HG02943 (cell line): ENCODE data around the gene SENP5.

Source experiments
- ATAC-seq: cut with Tn5 transposase; IDR thresholded peaks from one replicate; pipeline ENCODE4 v1.9.1; 2021; ENCODE audit warnings: mild to moderate bottlenecking, low read depth, moderate library complexity; ENCODE audit not compliant: unreplicated experiment

The SENP5 gene

DNA sequence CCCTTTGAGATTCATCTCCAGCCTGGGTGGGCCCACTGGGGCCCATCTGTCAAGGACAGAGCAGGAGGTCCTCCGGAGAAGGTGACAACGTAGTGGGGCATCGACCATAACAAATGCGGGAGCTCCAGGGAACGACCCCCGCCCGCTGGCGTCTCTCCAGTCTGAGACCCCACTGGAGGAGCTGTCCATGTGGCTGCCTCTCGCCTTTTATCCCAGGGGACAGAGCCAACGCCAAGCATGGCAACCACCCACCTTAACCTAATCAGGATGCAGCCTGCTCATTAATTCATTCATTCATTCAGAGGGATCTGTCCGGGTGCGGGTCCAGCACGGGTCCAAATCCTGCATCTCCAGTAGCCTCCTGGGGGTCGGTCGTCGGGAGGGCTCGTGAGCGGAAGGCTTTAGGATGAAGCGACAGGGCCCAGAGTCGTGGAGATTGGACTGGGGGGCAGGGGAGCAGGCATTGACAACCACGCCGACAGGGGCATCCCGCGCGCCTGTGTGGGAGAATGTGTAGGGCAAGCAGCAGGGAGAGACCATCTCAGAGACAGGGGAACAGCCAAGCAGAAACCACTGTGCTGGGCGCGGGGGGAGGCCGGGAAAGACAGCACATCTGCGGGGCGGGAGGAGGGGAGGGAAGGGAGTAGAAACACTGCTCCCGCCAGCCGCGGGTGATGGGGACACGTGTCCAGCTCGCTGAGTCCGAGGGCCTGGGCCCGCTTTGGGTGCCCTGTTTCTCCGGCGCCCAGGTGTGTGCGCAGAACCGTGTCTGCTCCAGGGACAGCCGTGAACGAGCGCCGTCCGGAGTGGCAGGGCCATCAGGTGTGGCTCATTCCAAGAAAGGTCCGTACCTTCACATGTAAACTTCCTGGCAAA lies 99.0 kb downstream of the SENP5 start:
- ATAC-seq, result no peak

DNA sequence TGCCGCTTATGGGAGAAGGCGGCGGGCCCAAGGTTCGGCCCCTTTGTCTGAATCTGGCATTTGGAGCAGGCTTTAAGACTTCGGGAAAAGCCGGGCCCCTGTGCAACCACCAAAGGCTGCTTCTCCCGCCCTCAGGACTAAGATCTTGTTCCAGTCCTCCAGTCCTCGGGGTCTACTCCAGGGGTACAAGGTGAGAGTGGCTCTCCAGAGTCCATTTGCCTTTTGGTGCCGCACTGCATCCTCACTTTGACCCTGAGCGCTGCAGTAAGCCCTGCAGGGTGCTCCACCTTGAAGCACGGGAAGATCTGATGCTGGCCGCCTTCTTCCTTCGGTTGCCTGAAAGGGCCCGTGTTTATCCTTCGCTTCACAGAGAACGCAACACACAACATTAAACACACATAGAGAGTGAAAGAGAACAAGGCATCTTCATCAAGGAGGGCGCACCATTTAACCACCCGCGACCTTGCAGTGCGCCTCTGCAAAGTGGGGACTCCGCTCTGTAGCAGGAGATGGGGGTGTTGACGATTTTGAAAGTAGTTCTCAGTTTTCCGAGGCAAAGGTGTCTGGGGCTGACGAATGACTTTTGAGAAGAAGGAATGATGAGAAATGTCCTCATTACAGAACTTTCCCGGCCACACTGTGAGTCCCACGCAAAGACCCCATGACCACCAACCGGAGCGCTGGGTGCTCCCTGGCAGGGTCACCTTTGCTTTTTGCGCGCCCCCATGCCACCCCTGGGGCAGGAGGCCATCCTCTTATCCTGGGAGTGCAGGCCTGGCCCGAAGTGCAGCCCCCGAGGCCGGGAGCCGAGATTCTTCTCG lies 99.9 kb downstream of the SENP5 start:
- no peak for ATAC-seq

DNA sequence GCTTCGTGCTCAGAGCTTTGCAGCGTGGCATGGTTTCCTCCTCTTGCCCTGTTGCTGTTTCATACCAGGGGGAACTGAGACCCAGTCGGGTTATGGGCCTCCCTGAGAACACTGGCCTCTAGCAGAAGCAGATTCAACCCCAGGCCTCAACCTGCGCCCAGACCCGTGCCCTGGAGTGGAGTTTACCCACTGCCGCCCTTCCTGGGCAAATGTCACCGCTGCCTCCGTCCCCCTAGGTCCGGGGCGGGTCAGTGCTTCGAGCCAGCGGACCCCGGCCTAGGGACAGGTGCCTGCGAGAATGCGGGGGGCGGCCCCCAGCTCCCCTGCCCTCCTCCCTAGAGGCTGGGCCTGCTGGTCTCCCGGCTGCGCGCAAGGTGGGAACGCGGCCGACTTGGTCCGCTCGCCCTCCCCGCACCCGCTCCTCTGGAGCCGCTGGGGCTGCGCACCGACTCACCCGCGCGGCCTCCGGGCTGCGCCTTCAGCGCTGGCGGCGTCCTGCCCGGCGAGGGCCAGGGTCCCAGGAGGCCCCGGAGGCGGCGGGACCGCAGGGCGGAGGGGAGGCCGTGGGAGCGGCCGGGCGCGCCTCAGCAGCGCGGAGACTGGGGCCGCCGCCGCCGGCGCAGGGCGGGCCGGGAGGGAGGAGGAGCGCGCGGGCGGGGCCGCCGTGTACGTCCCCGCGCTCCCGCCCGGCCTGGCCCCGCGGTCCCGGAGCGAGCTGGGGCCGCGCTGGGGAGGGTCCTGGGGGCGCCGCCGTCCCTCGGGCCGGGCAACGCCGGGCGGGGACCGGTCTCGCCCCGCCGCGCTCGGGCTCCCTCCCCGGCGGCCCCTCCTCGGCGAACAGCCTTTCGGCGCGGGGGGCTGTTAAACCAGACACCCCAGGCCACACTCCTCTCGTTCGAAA lies 100.8 kb downstream of the SENP5 start, which contains the start of gene PIGZ:
Gene PIGZ (minus strand): TSS at position 601 of the 901 bp plus-strand sequence. CDS start 16,802 bp downstream, outside the sequence.
- ATAC-seq, result no peak

- no peak for ATAC-seq
These were observed 101.5 kb downstream of the SENP5 start for GRCh38 chr3:196969134-196969659.

DNA sequence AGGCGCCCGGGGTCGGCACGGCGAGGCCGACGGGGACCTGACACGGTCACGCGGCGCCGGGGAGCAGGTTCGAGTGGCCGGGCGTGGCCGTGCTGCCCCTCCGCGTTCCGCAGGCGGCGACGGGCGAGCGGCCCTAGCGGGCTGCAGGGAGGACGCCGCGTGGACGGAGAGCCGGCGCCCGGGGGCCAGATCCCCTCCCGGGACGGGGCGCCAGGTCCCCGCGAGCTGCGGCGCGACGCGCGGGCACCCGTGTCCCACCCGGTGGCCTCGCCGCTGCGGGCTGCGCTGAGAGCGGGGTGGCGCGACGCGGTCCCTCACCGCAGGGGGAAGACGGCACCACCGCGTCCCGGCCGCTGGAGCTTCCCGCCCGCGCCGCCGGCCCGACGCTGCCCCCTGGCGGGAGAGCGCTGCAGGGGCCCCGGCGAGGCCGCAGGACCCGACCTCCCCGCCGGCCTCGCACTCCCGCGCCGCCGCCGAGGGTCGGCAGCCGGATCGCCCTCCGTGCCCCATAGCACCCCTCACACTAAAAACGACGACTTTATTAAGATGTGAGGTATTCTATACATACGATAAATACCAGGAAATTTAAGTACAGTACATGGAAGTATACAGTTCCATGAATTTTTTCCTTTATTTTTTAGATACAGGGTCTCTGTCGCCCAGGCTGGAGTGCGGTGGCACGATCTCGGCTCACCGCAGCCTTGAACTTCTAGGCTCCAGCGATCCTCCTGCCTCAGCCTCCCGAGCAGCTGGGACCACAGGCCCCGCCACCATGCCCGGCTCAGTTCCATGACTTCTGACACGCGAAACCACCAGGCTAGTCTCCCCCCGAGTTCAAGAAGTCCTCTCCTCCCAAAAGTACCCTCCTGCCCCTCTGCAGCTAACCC lies 102.2 kb downstream of the SENP5 start:
- no peak for ATAC-seq

DNA sequence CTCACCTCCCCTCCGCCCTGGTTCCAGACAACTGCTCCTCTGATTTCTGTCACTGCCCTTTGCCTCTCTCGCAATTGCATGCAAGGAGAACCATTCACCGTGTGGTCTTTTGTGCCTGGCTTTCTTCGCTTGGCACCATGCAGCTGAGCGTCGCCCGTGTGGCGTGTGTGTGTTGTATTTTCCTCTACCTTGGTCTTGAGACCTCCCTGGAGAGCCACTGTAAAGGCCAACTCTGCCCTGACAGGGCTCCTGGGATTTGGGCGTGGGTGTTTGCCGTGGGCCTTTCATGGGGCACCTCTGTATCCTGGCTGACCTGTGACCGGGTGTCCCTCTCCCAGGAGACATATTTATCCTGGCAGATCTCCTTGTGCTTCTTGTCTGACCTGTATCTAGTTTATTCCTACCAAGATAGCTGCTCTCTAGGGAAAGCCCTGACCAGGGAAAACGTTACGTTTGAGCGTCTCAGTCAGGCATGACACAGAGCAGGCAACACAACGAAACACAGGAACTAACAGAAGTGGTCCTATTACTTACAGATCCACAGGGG lies 102.9 kb downstream of the SENP5 start:
- ATAC-seq, result no peak

DNA sequence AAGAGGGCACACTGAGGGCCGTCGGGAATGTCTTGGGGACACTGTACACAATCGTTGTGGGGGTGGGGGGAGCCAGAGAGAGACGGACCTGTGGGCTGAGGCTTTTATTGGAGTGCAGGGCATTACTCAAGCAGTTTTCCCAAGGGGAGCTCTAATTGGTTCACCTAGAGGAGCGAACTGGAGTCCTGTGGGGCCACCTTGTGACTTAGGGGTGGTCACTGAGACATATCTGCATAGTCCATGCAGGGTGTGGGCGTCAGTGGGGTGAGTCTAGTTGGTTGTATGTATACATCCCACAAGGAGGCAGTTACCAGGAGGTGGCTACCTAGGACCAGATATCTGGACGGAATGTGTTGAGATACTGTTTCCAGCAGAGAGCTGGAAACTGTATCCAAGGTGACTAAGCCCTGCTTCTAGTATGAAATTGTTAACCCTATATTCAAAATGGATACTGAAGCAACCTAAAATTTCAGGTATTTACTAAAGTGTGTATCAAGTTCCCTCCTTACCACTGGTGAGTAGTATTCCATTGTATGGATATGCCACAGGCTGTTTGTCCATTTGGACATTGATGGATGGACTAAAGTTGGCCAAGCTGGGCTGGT lies 103.5 kb downstream of the SENP5 start:
- ATAC-seq, result no peak

DNA sequence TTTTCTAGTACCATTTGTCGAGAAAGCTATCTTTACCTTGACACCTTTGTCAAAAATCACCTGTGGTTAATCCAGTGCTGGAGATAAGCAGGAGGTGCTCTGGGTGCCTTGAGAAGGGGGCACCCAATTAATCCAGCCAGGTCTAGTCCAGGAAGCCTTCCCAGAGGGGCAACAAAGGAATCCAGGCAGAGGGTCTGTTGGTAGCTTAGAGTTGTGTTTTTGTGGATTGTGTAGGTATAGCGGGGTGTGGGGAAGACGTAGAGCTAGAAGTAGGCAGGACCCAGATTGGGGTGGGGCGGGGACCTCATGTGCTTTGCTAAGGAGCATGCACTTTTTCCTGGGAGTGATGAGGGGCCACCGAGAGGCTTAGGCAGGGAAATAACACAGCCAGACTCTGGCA lies 106.9 kb downstream of the SENP5 start:
- no peak for ATAC-seq

- no peak for ATAC-seq
These were observed 107.6 kb downstream of the SENP5 start for GRCh38 chr3:196975349-196975748.

GRCh38 chr3:196976941-196977340 lies 109.2 kb downstream of the SENP5 start:
- ATAC-seq, result no peak

DNA sequence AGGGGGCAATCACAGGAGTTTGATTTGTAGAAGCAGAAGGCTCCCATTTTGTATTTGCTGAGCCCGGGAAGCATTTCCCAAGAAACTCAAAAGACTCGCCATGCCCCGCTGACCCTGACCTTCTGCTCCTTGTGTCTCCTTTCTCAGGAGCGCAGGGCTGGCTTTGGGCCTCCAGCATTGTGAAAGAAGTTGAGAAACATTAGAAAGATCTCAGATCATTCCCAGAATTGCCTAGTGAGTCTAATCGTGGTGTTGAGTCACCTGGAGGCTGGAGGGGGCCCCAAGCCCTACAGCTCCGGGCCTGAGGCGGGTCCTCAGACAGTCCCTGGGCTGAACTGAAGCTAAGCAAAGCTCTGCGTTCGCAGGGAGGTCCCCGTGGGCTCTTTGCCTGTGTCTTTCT lies 111.8 kb downstream of the SENP5 start:
- ATAC-seq, result no peak

GRCh38 chr3:196981657-196982056 lies 113.9 kb downstream of the SENP5 start:
- no peak for ATAC-seq

- no peak for ATAC-seq
These were observed 115.5 kb downstream of the SENP5 start for GRCh38 chr3:196983186-196983585.
